ENCODE results near the gene MRC1.

MRC1 gene

DNA sequence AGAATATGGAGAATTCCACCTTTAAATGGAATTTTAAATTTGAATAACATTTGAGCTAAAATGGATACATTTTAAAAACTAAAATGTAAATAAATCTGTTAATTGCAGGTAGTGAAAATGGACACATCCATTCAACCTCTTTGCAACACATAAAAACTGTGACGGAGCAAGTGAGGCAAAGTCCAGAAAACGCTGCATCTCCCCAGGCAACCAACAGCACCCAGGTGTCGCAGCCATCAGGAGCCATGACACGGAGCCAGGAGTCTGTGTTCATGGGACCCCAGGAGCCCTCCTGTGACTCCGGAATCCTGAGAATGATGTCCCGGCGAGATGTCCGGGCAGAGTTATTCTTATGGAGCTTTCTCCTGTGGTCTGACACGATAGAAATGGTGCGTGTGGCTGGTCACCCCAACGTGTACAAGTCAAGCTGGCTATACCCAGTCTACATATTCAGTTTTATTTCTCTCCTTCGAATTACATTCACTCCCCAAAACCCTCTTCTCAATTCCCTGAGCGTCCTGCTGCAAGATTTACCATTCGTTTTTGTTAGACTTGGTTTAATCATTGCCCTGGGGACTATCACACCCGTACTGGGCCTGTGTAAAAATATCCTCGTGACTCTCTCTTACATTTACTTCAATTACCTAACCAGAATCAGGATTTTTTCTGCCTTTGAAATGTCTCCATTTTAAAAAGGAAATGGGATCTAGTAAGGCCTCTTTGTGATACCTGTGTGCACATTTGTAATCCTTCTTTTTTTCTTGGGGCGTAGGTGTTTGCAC, 13.1 kb upstream of the MRC1 start:
- no peak for DNase-seq

DNA sequence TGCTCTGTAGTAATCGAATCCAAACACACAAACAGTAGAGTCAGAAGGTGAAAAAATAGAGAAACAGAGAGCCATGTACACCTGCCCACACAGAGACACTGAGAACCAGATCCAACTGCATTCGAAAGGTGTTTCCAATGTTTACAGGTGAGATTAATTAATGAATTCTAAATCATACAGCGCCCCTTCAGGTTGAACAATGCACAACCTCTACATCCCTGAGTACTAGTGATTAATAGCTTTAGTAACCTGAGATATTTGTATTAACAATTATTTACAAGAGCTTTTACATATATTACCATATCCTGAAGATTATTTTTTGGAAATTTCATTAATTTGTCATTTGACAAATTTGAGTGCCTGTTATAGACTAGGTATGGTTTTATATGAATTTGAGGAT, 7.6 kb upstream of the MRC1 start:
- no peak for DNase-seq

DNA sequence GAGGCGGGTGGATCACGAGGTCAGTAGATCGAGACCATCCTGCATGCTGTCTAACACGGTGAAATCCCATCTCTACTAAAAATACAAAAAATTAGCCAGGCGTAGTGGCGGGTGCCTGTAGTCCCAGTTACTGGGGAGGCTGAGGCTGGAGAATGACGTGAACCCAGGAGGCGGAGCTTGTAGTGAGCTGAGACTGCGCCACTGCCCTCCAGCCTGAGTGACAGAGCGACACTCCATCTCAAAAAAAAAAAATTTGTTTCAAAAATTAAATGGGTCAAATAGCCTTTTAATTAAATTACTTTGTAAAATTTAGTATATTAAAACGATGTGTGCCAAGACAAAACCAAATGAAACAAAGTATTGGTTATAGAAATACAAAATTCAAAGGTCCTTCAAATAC, 6.8 kb upstream of the MRC1 start:
- DNase-seq, result no peak

DNA sequence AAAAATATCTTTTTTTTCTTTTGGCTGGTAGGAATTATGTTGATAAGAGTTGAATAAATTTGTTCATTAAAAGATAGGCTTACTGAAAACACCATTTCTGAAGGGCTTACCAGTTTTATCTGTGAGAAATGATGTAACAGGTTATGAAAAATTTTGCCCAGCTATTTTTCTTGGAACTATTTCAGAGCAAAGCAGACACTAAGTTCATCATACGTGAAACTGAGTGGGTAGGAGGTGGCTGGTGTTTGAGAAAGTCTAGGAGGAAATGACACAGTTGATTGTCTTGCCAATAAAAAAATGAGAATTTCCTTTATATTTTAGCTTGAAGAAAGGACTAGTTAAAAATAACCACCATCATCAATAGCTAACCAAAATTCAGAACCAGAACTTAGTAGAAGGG, 6.2 kb upstream of the MRC1 start:
- no peak for DNase-seq

DNA sequence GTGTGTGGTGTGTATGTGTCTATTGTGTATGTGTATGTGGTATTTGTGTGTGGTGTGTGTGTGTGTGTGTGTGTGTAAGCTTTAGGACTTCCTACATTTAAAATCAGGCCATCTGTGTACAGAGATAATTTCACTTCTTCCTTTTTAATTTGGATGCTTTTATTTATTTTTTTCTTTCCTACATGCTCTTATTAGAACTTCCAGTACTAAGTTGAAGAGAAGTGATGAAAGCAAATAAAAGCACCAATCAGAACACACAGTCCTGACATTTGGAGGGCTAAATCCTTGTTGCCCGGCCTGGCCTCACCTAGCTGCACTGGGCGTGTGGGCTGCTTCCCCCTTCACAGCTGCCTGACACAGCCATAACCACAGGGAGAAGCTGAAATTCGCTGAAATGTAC, 3.8 kb upstream of the MRC1 start:
- DNase-seq, result no peak

DNA sequence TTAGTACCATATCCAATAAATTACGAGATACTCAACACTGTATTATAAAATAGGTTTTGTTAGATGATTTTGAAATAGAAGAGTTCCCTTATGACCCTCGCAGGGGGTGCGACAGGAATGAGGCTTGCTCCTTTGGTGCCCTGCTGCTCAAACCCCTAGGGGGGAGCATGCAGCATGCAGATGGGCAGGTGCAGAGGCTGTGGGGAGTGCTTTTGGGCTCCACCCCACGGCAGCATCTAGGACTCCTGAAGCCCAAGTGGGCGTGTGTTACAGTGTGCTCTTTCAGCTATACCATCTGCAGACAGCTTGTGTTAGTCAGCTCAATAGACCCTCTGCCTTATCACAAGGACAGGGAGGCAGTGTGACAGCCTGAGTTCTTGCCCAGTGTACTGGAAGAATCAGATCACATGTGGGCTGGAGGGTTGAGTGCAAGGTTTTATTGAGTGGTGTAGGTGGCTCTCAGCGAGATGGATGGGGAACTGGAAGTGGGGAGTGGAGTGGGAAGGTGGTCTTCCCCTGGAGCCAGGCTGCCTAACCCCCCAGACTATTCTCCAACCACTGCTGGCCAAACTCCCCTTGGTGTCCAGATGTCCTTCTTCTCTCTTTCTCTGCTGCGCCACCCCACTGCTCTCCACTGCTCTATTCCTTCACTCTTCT, 3.1 kb upstream of the MRC1 start:
- peak; percentile 29 for DNase-seq

DNA sequence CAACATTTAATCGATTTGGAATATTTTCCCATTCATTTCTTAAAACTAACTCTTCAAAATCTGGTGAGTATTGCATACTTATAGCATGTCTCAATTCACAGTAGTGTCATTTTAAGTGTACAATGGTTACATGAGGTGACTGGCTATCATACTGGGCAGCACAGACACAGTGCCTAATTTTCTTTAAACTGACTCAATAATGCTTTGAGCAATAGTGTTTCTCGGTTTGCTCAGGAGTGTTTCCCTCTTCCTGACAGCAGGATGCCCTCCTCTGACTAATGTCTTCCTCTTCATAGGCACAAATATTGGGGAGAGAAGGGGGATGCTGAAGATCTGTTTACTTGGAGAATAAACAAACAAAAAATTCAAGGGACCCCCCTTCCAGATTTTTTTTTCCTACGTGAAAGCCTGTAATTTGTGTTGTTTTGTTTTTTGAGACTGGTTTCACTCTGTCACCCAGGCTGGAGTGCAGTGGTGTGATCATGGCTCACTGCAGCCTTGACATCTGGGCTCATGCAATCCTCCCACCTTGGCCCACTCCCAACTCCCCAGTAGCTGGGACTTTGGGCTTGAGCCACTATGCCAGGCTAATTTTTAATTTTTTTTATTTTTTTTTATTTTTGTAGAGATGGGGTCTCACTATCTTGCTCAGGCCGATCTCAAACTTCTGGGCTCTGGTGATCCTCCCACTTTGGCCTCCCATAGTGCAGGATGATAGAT, 2.2 kb downstream of the MRC1 start:
- no peak for DNase-seq

DNA sequence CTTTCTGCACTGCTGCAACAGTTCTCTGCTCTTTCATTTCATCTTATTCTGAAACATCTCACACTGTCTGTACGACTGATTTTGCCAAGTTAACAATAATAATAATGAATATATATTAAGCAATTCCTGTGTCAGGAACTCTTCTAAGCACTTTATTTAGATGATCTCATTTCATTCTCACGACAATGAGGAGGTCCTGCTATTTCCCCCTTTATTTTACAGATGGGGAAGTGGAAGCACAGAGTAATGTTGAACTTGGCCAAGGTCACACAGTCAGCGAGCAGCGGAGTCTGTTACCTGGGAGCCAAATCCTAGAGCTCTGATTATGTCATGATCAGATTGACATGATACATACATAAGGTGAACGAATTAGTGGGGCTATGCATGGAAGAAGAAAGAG, 5.8 kb downstream of the MRC1 start:
- no peak for DNase-seq

DNA sequence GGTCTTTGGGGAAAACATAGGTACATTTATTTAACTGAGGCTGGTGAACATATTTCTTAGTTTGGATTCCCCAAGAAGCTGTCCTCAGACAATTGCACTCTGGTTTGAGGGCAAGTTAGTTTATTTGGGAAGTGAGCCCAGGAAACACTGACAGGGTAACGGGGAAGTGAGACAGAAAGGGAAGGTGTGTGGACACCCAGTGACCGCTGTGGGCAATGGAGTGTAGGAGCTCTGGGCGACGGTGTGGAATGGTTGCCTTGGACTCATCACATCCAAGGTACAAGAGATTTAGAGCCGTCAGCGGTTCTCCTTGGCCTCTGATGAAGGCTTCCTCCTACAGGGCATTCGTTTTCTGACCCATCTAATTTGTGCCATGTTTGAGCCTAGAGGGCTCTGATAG, 7.1 kb downstream of the MRC1 start:
- DNase-seq, result no peak

DNA sequence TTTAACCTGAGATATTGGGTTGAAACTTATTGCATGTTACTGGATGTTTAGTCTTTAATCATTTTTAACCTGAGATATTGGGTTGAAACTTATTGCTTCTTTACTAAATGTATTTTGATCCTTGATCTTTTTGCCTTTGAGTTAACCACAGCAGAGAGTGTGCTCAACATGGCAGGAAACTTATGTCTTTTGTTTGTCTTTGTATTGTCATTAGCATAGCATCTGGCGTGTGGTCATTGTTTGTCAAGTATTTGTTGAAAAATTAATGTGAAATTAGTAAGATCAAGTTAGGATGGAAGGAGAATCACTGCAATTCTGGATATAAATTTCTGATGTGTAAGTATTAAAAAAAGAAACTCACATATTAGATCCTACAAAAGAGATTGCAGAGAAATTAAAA, 8.2 kb downstream of the MRC1 start:
- DNase-seq, result no peak

DNA sequence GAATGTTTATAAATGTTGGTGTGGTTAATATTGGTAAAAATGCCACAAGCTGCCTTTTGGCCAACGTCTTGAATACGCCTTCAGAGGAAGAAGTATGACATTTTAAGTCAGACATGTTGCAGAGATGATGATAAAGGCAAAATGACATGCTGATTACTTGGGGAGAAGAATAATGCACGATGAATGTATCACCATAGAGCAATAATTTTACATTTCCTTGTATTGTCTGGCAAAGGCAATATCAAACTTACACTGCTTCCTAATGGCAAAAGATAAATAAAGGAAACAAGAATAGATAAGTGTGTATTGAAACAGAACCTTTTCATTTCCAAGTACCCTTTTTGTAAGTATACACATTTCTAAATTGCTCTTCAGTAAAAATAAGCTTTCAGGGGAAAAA, 8.6 kb downstream of the MRC1 start:
- DNase-seq, result no peak

DNA sequence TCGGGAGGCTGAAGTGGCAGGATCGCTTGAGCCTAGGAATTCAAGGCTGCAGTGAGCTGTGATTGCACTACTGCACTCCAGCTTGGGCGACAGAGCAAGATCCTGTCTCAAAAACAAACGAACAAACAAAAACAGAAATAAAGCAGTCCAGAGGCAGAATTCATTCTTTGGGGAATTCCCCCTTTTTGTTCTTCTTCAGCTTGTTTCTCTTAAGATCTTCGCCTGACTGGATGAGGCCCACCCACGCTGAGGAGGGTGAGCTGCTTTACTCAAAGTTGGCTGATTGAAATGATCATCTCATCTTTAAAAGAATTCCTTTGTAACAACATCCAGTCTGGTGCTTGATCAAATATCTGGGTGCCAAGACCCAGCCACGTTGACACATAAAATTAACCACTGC, 10.7 kb downstream of the MRC1 start:
- no peak for DNase-seq

DNA sequence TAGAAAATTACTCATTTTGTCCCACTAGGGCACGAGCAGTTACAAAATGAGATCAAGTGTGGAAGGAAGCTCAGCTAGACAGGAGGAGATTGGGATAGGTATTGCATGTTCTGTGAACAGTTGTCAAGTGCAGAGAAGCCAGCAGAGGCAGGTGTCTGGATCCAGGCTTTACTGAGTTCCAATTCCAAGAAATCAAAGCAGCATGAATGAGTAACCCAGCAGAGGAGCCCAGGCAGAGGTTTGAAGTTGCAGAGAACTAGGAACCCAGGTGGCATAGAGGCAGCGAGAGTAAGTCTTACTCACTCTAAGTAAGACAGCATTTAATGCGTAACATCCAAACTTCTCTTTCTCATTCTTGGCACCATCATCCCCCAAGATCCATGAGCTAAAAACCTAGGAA, 11.8 kb downstream of the MRC1 start:
- no peak for DNase-seq

DNA sequence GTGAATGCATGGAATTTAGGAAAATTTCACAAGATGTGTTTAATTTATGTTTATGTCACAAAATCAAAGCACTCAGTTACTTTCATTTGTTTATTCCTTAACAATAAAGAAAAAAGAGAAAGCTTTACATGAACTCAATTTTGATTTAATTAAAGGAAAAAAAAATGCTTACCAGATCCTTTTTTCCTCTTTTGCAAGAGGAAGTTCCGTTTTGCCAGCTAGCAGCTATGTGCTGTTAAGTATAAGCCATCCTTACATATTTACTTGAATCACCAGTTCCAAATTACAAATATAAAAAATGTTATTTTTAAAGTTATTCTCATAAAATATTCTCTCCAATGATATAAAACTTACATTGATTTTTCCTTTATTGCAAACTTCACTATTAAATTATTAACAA, 12.7 kb downstream of the MRC1 start:
- DNase-seq, result no peak

DNA sequence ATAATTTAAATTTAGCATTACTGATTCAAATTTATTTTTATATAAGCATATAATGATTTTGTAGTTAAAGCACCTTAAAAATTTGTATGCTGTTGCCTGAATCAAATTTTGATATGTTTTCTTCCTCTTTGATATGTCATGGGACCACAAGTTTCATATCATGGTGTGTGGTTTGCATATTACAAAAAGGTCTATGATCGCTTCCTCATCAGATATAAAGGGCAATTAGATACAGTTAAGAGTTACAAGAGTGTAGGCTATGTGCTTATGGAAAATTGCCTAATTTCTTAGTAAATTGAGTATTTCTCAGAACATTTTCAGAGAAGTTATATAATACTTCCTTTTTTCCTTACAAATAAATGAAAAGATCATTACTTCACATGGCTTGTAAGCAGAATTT, 22.2 kb downstream of the MRC1 start:
- DNase-seq, result no peak

DNA sequence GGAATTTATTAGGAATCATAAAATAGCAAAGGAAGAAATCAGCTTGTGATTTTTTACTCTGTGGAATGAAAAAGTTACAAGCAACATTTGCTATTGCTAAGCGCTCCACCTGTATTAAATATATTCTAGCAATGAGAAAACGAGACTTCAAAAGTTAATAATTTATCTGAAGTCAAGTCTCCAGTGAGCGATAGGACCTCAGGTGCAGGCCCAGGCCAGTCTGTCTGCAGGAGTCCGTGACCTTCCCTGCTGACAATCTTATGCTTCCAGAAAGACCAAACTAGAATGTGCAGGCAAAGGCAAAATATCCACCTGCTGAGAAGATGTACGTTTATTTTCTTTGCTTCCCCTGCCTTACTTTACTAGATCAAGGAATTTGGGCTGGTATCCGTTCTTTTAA, 22.7 kb downstream of the MRC1 start:
- no peak for DNase-seq

DNA sequence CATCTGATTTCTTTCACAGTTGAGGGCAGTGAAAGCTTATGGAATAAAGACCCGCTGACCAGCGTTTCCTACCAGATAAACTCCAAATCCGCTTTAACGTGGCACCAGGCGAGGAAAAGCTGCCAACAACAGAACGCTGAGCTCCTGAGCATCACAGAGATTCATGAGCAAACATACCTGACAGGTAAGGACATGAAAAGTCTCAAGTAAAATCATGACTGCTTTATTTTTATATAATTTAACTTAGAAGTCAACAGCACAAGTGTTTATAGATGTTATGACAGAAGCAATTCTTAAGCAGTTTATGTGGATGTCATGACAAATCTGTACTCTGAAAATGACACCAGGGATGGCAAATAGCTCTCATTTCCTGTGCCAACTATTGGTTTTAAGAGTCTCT, 24.5 kb downstream of the MRC1 start:
- no peak for DNase-seq

DNA sequence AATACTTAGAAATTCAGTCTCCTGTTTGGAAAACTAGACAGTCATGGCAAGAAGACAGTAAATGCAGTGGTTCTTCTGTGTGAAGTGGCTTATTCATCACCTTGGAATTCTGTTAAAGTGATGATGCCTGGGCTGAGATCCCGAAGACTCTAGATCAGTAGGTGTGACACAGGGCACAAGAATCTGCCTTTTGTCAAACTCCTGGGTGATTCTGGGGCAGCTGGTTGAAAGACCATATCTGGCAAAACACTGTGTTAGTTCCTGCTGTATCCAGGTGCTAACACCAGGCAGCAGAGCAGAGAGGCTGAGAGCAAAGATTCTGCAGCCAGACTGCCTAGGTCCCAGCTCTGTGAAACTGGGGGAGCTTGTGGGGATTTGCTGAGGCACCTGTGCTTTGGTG, 26.5 kb downstream of the MRC1 start:
- no peak for DNase-seq

DNA sequence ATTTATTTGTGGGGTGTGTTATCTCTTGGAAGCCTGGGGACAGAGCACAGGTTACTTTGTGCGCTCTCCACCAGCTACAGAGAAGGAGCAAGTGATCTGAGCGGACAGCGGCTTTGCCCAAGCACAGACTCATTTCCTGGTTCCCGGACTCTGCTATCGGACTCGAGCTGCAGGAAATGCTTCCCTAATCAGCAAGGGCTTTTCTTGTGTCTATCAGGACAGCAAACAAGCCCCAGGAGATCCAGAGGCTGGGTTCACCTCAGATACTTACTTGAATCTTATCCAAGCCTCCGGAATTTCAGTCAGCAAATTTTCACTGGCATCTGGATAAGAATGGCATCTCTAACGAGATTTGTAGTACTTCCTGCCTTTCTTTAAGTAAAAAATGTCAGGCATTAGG, 27.8 kb downstream of the MRC1 start:
- no peak for DNase-seq

DNA sequence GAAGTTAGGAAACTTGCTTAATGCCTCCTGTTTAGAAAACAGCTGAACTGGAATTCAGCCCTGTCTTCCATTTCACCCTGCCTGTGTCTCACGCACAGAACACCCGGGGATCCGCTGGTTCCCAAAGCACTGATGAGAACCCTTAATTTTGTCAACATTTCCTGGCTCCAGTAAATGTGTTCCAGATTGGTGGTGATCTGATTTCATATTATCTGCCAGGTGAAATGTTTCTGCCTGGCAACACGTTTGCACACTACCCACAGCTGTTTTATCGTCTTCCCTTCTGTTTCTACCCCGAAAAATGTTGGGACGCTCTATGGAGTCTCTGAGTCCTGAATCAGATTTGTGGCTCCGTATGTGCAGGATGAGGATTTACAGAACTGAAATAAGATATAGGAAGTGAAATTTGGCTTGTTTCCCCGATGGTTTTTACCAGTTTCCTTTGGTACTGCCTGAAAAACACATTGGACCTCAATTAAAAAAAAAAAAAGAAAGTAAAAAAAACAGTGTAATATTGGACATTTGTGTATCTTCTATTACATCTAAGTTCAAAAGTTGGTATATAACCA, 29.0 kb downstream of the MRC1 start:
- no peak for DNase-seq

DNA sequence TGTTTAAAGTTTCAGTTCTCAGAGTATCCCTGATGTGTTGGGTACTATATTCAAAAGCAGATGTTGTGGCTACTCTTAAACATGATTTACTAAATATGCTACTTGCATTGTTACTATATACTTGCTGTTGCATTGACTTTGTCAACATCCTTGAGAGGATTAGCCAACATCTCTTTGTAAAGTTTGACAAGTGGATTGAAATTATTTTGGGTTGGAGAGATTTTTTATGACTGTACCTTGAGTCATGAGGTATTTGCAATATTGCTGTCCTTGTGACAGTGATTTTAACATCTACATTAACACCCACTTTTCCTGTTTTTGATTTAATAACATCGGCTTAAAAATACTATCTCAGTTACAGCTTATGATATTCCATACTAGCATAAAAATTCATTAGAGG, 31.9 kb downstream of the MRC1 start:
- DNase-seq, result no peak

DNA sequence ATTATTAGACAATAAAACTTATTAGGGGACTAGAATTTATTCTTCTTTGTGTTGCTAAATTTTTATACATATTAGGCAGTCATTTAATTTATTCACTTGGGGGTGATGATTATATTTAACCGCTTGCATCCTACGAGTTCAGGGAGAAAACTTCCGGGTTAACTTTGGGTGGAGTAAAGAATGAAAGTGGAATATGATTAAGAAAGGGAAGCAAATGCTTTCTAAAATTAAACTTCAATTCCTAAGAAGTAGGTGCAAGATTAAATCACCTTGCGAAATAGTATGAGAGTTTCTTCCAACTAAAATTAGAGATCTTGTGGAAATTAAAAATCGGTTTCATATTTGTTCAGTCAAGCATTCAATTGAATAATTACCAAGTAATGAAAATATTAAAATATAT, 33.5 kb downstream of the MRC1 start:
- no peak for DNase-seq

DNA sequence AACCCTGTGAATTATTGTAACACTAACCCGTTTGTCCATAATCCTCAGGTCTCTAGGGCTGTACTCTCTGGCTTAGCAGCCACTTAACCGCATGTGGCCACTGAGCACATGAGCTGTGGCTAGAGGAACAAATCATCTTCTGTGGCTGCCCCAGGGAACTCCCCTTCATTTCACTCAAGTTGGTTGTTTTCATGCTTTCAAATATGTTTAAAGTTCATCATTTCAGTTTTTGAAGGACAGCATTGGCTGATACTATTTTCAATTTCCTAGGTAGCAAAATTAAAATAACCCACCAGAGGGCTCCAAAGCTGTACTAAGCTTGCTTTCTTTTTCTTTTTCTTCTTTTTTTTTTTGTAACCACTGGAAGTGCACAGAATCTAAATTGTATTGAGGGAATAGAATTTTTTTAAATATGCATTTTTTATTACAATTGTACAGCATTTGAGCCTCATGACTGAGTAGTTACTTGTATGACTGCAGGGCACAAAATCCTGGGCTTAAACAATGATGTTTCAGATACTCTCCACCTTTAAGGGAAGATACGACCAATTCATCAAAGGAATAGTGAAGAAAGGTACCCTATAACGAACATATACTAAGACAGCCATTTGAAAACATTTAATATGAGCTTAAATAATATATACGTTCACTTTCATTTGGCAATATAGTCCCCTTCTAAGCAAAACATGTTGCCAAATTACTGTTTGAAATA, 38.6 kb downstream of the MRC1 start:
- no peak for DNase-seq

Measured in activated naive CD4-positive, alpha-beta T cell treated with anti-CD3 and anti-CD28 coated beads, Interleukin-2, amount 50 U/mL, for 16 hours (primary cell).